ENCODE results near the gene TRAK1.
A peak's percentile ranks its signal among the peaks of the same experiment; 100 is the strongest.

The TRAK1 gene

GRCh38 chr3:42151596-42152168, 60.5 kb downstream of the TRAK1 start:
- no peak overlapping the region for H3K4me3 ChIP-seq (ENCODE audit: low read depth, low read length)
- TF ChIP-seq, protein P1, sequence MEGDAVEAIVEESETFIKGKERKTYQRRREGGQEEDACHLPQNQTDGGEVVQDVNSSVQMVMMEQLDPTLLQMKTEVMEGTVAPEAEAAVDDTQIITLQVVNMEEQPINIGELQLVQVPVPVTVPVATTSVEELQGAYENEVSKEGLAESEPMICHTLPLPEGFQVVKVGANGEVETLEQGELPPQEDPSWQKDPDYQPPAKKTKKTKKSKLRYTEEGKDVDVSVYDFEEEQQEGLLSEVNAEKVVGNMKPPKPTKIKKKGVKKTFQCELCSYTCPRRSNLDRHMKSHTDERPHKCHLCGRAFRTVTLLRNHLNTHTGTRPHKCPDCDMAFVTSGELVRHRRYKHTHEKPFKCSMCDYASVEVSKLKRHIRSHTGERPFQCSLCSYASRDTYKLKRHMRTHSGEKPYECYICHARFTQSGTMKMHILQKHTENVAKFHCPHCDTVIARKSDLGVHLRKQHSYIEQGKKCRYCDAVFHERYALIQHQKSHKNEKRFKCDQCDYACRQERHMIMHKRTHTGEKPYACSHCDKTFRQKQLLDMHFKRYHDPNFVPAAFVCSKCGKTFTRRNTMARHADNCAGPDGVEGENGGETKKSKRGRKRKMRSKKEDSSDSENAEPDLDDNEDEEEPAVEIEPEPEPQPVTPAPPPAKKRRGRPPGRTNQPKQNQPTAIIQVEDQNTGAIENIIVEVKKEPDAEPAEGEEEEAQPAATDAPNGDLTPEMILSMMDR (IDR thresholded peaks at IDR 0.05; ENCODE audit: low read depth, low read length), result no peak

DNA sequence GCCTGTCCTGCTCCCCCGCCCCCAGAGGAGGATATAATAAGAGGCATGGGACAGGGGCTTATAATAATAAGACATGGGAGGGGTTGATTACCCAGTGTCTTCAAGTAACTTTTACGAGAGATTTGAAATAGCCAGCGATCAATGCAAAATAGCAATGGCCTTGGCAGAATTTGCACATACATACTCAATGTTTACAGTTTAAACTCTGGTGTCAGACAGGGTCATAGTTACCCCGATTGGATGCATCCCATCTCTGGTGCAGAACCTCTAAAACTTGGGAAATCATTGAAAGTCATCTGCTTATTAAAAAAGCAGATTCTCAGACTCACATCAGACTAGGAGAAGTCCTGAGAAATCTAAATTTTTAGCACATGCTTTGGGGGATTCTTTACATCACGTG, 61.0 kb downstream of the TRAK1 start:
- Histone ChIP-seq H3K4me3 (ENCODE audit: low read depth, low read length) (no peak overlapping the region), H3K9me3 (ENCODE audit: severe bottlenecking) (no peaks in the 10 kb centered on the region), H3K27ac (no peak overlapping the region), H3K27me3 (ENCODE audit: insufficient read depth, low read depth, severe bottlenecking) (no peaks in the 10 kb centered on the region), H3K36me3 (no peaks in the 10 kb centered on the region)
- DNase-seq, result no peak
- TF ChIP-seq, protein P1 (IDR thresholded peaks at IDR 0.05; ENCODE audit: low read depth, low read length), result no peak

More at GRCh38 chr3:42151596-42152168, 60.5 kb downstream of the TRAK1 start:
- Histone ChIP-seq H3K27me3 (ENCODE audit: insufficient read depth, low read depth, severe bottlenecking) (no peaks in the 10 kb centered on the region), H3K27ac (no peak overlapping the region), H3K9me3 (ENCODE audit: severe bottlenecking) (no peaks in the 10 kb centered on the region), H3K36me3 (no peaks in the 10 kb centered on the region)
- no peak for DNase-seq

GRCh38 chr3:42153039-42153438, 61.9 kb downstream of the TRAK1 start:
- no peaks in the 10 kb centered on the region for H3K9me3 ChIP-seq (ENCODE audit: severe bottlenecking)
- no peak overlapping the region for H3K4me3 ChIP-seq (ENCODE audit: low read depth, low read length)
- H3K27ac ChIP-seq, result no peak overlapping the region
- no peaks in the 10 kb centered on the region for H3K36me3 ChIP-seq
- no peak for DNase-seq
- TF ChIP-seq, protein P1 (IDR thresholded peaks at IDR 0.05; ENCODE audit: low read depth, low read length), result no peak
- H3K27me3 ChIP-seq (ENCODE audit: insufficient read depth, low read depth, severe bottlenecking), result no peaks in the 10 kb centered on the region

- no peak overlapping the region for H3K4me3 ChIP-seq (ENCODE audit: low read depth, low read length)
- no peaks in the 10 kb centered on the region for H3K9me3 ChIP-seq (ENCODE audit: severe bottlenecking)
- DNase-seq, result no peak
- H3K27ac ChIP-seq, result no peak overlapping the region
- H3K27me3 ChIP-seq (ENCODE audit: insufficient read depth, low read depth, severe bottlenecking), result no peaks in the 10 kb centered on the region
- no peaks in the 10 kb centered on the region for H3K36me3 ChIP-seq
- TF ChIP-seq, protein P1 (IDR thresholded peaks at IDR 0.05; ENCODE audit: low read depth, low read length), result no peak
These were observed 66.7 kb downstream of the TRAK1 start for GRCh38 chr3:42157540-42158538.

- Histone ChIP-seq H3K4me3 (ENCODE audit: low read depth, low read length) (peak overlapping the region; percentile 44), H3K27ac (peak overlapping the region; percentile 57)
These were observed 68.0 kb downstream of the TRAK1 start for GRCh38 chr3:42159147-42159546.

More at GRCh38 chr3:42159147-42159546, 68.0 kb downstream of the TRAK1 start:
- TF ChIP-seq, protein P1 (IDR thresholded peaks at IDR 0.05; ENCODE audit: low read depth, low read length), result no peak
- peak; percentile 12 for DNase-seq
- no peaks in the 10 kb centered on the region for H3K9me3 ChIP-seq (ENCODE audit: severe bottlenecking)
- no peaks in the 10 kb centered on the region for H3K36me3 ChIP-seq
- no peaks in the 10 kb centered on the region for H3K27me3 ChIP-seq (ENCODE audit: insufficient read depth, low read depth, severe bottlenecking)
